Putamen (tissue), 1 donor: ENCODE data around the gene PRODH2.

Experiments used
- DNase-seq: peaks from one replicate; pipeline ENCODE4 v3.0.0-alpha.2; 2016; ENCODE audit warnings: low spot score

PRODH2 gene

DNA sequence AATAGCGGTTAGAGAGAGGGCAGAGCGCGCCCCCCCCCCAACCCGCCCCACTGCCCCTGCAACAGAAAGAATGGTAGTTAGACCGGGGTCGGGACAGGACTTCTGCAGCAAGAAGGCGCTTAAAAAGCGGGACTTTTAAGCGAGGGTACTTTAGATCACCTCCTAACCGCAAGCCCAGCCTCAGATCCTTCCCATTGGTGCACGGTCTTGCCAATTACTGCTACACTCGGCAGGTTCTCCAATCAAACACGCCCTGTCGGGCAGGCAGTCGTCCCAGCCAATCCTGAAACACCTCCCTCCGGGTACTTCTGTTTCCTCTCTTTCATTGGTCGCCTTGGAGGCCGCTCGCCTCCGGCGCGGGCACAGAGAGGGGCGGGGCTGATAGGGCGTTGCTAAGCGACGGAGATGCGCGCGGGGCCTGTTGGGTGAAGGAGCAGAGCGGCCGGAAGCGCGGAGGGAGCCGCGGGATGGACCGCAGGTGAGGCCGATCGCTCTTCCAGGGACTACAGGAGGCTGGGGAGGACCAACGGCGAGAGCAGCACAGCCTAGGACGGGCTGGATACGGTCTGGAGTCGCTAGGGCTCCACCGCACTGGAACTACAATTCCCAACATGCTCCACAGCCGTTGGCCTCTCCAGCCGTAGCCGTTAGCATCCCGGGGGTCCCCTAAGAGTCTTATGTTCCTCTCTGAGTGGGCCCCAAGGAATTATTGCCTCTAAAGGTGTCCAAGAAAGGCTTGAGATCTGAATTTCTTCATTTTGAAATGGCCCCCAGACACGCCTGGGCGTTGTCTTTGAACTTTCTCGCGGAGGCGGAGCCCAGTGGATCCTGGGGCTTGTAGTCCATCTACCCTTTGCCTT, 54.7 kb downstream of the PRODH2 start, which contains the start of gene PROSER3:
Gene PROSER3 (plus strand): TSS at position 428 of the 860 bp plus-strand sequence. CDS start 40 bp downstream, at position 468.
- DNase-seq, result peak; percentile 99

DNA sequence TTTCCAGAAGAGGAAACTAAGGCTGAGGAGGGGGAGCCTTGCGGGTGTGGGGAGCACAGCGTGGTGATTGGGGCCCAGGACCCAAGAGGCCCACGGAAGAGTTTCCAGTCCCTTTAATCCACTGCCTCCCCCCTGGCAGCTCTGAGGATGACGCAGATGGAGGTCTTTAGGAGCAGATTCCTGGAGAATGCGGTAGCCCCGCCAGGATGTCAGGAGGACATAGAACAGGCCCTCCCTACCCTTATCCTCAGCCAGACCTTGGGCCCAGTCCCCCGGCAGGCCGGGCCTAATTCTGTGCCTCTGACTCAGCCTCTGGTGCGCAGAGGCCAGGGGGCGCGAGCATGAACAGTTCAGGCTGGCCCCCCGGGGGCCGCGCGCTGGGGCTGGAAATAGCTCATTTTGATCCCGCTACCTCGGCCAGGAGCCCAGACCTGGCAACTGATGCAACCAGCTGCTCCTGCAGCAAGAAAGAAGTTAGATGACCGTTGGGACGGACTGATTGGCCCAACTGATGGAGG, 55.4 kb downstream of the PRODH2 start:
- no peak for DNase-seq

DNA sequence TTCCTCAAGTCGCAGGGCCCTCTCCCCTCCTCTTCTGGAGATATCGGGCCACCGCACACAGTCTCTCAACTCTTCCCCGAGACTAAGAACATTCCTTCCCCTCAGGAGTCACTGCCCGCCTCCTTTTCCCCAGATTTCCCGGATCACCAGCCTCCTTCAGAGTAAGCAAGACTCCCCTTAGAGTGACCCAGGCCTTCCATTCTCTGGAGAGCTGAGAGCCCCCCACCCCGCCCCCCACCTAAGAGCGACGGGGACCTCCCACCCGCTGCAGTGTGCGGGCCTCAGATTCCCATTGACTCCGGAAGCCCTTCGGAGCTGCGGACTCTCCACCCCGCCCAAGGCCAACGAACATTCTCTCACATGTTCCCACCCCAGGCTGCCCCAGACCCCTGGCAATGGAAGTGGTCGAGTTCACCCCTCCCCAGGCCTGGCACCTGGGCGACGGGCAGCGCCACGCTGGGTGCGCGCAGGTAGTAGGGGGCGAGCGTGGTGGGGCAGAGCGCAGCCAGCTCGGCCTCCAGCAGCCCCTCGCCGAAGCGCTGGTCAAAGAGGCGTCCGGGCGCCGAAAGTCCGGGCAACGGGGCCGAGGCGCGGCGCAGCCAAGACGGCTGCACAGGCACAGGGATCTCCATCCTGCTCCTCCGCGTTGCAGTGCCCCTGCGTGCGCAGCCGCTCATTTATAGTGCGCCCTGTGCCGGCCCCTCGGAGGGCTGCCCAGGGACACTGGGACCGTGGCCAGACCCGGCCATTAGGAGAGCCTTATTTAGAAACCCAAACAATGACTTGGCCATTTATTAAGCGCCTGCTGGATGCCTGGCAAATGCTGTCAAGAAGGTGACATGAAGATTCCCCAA, 56.0 kb downstream of the PRODH2 start, which contains the start of gene HSPB6:
Gene HSPB6 (minus strand): TSS at position 653 of the 854 bp plus-strand sequence. CDS start 21 bp downstream, at position 632.
- DNase-seq, result no peak

DNA sequence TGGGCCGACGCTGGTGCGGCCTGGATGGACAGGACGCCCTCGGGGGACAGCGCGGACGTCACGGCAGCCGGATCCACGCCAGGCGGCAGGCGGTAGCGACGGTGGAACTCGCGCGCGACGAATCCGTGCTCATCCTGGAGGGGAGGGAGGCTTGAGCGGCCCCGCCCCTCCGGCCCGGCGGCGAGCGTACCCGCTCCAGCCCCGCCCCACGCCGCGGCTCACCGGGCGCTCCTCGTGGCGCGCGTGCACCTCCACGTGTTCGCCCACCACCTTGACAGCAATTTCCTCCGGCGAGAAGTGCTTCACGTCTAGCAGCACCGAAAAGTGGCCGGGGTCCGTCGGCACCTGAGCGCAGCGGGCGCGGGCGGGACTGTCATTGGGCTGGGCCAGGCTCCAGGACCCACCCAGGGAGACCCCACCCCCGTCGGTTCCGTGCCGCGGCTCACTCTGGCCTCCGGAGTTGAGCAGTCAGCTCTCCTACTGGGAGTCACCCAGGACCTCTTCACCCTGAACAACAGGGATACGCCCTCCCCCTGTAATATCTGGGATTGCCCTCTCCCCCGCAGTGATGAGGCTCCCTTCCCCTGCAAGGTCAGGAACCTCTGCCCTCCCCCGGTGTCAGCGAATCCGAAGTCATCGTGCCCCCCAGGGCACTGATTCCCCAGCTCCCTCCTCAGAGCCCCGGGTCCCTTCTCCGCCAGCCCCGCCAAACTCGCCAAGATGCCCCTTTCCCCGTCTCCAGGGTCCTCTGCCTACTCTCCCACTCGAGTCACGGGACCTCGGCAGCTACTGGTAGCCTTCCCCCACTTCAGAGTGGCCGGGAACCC, 56.9 kb downstream of the PRODH2 start:
- DNase-seq, result no peak

DNA sequence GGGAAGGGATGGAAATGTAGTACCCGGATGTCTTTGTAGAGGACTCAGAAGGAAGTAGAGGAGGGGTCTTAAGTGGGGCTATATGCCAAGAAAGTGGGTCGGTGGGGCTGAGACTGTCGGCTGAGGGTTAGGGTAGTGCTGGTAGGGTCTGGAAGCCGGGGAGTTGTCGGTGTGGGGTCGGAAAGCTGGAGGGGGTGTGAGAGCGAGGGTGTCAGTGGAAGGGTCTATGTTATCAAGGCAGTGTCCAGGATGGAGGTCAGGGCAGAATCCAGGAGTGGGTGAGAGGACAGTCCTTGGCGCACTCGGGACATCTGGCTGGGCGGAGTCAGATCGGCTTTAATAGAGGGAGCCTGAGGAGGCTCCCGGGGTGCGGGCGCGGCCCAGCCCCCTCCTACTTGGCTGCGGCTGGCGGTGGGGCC, 57.5 kb downstream of the PRODH2 start:
- no peak for DNase-seq

DNA sequence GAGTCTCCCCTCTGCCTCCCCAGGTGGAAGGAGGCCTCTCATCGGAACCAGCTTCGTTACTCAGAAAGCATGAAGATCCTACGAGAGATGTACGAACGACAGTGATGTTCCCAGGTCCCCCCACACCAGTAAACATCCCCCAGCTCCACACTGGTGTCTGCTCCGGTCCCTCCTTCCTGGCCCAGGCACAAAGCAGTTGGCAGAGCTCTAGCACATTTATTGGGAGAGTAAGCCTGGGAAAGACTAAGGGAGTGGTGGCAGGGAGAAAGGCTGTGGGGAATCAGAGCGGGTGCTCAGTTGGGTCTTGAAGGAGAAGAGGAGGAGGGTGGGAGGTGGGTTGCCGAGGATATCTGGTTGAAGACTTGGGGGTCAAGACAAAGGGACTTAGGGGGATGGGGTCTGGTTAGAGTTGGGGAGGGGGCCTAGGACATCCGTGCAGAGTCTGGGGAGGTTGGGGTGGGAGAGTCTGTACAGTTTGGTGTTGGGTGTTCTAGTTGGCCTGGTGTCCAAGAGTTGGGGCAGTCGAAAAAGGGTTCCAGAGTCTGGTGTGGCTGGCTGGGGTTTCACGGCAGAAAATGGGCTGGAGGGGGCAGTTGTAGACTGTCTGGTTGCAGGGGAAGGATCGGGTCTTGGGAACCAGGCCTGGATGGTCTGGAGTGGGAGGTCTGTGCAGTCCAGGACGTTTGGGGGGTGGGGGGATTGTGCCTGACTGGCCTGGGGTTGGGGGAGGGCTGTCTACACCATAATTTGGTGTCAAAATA, 58.1 kb downstream of the PRODH2 start:
- DNase-seq, result no peak

DNA sequence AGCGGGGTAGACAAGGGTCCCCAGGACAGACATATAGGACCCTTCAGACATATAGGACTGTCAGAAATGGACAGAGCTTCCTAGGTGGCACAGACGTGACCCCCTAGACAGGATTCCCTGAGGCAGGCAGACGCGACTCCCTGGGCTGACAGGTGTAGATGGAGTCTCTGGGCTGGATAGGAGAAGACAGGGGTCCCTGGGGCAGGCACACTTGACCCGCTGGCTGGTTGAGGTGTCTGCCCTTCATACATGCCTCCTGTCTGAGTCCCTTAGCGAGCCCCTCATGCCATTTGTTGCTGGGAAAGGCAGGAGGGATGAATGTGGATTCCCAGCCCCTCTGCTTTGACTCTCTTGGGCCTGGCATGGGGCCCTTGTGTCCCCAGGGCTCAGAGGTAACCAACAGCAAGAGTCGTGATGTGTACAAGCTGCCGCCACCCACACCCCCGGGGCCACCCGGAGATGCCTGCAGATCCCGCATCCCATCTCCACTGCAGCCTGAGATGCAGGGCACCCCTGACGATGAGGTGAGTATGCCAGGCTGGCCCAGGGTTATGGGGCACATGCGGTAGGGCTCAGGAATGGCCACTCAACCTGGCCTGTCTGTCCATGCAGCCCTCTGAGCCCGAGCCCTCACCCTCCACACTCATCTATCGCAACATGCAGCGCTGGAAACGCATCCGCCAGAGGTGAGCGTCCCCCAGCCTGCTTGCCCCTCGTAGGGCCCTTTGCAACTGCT, 58.8 kb downstream of the PRODH2 start:
- no peak for DNase-seq

DNA sequence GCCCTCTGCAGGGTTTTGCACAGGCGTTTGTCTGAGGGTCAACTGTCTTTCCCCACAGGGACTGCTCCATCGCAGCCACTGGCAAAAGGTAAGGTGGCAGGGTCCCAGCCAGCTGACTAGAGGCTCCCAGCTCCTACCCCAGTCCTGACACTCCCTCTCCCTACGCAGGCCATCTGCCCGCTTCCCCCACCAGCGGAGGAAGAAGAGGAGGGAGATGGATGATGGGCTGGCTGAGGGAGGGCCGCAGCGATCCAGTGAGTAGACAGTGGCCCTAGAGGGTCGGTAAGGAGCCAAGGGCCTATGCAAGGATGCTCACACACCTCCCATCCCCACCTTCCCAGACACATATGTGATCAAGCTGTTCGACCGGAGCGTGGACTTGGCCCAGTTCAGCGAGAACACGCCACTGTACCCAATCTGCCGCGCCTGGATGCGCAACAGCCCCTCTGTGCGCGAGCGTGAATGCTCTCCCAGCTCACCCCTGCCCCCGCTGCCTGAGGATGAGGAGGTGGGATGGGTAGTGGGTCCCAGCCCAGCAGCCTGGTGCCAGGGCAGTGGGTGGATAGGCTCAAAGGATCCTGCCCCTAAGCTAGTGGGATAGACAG, 59.8 kb downstream of the PRODH2 start:
- DNase-seq, result no peak

DNA sequence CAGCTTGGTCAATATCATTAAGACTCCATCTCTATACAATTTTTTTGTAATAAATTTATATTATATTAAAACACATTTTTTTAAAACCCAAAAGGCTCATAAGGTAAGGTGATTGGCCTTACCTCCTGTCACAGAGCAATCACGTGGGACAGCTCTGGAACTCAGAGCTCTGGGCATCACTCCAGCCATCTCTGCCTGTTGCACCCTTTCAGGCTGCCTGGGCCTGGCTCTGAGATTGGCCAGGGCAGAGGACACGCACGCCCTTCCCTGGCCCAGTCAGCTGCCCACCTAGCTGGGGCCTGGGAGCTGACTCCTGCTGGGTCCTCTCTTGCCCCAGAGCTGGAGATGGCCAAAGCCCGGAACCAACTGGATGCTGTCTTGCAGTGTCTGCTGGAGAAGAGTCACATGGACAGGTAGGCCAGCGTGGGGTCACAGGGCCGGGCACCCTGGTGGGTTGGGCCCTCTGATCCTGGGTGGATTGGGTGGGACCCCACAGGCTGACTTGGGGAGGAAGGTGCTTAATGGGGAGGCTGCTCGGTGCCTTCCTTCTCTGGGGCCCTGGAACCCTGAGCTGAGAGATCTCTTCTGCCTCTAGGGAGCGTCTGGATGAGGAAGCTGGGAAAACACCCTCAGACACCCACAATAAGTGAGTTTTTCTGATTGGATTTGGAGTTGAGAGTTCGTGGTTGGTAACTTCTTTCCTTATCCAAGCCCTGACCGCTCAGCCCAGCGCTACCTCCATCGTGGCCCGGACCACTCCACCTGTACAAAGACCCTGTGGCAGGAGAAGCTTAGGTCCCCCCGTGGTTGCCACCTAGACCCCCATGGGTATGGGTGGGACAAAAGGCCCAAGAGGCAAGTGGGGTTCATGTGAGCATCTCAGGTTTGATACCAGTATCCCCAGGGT, 60.6 kb downstream of the PRODH2 start:
- no peak for DNase-seq

DNA sequence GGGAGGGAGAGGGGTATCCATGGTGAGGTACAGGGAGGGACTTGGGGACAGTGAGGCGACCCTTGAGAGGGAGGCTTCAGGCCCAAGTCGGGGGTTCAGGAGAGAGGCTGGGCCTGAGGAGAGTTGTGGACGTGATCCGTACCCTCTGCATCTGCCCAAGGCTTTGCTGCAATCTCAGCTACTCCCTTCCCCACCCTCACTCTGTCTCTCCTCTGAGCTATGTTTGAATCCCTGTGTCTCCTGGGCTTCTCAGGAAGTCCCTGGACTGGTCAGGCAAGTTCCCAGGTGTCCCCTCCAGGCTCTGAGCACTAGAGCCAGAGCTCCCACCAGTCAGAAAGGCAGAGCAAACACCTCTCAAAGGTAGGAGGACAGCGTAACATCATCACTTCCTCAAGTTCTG, 62.5 kb downstream of the PRODH2 start:
- no peak for DNase-seq
